NCI-H82 (cell line): ENCODE measurements around the gene CCDC85B.

Source experiments
- DNase-seq: peaks from one replicate; lab custom pipeline; 2025; lab: John Stamatoyannopoulos, UW

The CCDC85B gene

DNA sequence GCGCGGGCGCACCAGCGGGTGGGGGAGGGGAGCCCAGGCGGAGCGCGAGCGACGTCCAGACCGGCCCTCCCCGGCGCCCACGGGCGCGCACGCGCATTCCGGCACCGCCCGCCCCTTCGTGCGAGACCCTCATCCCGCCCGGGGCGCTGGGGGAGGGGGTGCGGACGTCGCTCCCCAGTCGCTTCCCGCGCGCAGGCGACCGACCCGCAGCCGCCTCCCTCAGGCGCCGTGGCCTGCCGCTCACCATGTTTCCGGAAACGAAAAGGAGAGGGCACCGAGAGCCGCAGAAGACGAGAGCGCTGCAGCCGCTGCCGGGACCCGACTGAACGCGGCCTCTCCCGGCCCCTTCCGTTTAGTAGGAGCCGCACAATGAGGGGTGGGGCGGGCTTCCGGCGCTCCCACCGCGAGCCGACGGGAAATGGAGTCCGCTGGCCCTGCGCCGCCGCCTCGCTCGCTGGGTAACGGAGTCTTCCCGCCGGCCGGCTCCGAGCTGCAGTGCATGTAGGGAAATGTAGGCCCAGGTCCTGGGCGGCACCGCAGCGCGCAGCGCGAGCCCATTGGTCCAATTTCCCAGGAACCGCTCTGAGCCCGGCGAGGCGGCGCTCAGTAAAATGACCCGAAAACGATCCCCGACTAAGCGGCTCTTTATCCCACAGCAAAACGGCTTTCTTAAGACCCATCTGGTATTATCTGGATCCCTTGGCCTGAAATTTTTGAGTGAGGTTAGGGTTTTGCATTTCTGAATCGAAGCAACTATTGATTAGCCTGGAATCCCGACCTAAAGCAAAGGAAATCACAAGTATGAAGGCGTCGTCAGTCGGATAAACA, 32.4 kb upstream of the CCDC85B start, which contains the start of gene CFL1:
CFL1 (minus strand) TSS at position 328 of the 828 bp plus-strand sequence; CDS start at position 247, 81 bp downstream.
- peak; percentile 97 for DNase-seq

DNA sequence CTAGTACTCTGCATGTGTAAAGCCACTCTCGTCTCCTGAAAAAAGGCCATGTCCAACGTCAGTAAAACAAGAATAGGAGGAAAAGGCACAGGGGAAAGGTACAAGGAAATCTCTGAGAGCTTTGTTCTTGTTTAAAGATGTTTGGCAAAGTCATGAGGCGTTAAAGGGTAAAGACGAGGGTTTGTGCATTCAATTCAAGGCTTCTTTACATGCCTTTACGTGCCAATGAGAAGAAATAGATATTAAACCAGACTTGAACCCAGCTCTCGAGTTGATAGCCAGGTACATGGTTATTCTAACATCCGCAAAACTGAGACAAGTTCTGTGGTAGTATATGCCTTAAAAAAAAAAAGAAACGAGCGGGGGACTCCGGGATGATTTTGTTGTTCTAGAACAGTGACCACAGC, 31.8 kb upstream of the CCDC85B start:
- no peak for DNase-seq

DNA sequence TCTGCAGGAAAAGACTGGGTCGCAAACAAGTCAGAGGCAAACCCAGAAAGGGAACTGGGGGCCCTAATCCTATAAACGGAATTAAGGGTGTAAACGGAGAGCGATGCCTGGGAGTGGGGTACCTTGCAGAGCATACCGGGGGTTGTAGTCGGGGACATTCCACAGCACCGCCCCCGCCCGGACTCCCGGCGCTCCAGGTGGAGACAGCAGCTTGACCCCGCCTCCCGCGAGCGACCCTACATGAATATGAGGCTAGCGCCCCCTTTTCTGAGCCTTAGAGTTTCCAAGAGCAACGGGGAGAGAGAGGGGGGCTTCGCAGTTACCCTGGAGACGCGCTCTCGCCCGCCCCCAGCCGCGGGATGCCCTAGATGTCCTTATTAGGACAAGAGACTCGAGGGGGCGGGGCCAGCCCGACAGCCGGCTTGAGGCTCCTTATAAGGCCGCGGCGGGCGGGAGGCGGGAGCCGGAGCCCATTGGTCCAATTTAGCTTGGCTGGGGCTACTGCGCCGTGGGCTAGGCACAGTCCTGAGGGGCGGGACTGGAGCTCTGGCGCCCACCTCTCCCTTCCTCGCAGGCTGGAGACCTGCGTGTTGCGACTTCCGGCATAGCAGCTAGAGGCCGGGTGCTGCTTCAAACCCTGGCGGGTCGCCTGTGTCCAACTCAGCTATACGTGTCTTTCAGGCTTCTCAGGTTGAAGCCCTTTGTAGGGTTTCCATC, 31.2 kb upstream of the CCDC85B start:
- peak; percentile 100 for DNase-seq

DNA sequence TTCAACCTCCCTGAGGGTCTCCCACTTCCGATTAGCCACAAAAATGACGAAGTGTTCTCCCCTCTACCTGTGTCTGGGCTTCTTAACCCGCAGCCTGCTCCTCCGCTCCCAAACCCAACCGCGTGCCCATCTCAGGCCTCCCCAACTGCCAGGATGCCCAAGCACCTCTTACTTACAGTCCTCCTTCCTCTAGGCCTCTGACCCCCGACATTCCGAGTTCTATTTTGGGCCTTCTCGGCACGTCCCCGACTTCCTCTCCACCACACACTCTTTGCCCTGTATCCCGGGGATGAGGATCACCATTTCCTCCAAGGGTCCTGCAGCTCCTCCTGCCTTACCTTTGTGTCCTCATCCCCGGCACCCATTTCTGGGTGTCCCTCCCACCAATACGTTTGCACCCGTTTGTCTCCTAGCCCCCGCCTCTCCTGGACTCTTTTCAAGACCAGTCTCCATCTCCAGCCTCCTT, 30.6 kb upstream of the CCDC85B start:
- no peak for DNase-seq

DNA sequence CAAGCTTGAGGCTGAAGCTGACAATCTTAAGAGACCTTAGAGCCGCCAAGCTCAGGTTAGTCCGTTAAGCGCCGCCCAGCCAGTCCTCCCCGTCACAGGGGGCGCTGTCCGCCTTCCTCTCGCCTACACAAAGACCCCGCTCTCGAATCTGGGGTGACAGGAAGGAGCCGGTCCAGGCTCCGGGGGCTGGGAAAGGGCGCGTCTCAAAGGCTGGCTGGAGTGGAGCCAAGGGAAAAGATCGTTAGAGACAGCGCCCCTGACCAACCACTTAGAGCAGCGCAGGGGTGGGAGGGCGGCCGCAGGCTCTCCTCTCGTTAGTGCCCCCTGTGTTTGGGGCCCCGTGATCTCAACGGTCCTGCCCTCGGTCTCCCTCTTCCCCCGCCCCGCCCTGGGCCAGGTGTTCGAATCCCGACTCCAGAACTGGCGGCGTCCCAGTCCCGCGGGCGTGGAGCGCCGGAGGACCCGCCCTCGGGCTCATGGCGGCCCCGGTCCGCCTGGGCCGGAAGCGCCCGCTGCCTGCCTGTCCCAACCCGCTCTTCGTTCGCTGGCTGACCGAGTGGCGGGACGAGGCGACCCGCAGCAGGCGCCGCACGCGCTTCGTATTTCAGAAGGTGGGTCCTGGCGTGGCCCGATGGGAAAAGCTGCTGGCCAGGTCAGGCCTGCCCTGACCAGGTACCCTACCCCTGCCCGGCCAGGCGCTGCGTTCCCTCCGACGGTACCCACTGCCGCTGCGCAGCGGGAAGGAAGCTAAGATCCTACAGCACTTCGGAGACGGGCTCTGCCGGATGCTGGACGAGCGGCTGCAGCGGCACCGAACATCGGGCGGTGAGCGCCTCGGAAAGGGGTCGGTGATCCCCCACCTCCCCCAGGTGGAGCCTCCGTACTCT, 30.0 kb upstream of the CCDC85B start, which contains the start of gene MUS81:
MUS81 (plus strand) TSS at position 156 of the 887 bp plus-strand sequence; CDS start at position 477, 321 bp downstream.
- DNase-seq: peak; percentile 97

DNA sequence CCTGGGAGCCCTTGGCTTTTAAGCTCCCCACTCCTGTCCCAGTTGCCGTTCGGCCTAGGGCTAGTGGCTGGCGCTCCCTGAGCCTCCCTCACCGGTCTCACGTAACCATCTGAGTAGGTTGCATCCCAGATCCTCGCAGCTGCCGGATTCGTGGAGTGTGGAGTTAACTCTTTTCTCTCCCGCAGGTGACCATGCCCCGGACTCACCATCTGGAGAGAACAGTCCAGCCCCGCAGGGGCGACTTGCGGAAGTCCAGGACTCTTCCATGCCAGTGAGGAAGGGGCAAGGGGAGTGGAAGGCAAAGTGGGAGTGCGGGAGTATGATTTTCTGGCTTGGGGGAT, 29.3 kb upstream of the CCDC85B start:
- no peak for DNase-seq

DNA sequence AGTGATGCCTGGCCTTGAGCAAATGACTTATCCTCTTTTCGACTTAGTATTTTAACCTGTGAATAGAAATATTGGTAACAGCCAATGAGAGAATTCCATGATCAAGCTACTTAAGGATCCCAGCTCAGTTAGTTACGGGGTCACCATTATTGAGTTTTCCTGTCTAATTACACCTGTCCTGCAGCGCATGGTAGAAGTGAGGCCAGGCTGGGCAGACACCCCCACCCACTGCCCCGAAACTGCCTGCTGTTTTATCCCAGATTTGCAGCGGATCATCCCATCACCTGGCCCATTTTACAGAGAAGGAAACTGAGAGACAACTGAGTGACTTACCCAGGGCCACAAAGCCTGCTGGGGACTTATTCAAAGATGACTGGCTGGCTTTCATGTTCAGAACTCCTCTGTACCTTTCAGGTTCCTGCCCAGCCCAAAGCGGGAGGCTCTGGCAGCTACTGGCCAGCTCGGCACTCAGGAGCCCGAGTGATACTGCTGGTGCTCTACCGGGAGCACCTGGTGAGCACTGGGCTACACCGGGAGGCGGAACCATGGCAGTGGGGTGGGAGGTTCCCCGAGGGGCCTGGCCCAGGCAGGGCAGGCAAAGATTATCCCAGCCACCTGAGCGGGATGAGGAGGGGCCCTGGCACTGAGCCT, 28.8 kb upstream of the CCDC85B start:
- DNase-seq: no peak

DNA sequence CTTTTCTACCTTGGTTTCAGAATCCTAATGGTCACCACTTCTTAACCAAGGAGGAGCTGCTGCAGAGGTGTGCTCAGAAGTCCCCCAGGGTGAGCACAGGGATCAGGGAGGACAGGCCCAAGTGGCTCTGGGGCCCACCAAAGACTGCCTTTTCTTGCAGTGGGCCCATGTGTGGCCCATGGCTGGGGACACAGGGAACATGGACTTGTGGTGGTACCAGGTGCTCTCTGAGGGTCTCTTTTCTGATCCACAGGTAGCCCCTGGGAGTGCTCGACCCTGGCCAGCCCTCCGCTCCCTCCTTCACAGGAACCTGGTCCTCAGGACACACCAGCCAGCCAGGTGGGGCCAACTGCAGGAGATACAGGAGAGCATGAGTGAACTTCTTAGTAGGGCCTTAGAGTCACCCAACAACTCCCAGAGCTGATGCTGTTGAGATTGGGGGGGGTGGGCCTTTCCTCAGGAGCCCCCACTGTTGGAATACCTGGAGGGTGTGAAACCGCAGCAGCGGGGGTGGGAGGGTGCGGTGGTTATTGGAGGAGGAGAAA, 28.2 kb upstream of the CCDC85B start:
- no peak for DNase-seq

DNA sequence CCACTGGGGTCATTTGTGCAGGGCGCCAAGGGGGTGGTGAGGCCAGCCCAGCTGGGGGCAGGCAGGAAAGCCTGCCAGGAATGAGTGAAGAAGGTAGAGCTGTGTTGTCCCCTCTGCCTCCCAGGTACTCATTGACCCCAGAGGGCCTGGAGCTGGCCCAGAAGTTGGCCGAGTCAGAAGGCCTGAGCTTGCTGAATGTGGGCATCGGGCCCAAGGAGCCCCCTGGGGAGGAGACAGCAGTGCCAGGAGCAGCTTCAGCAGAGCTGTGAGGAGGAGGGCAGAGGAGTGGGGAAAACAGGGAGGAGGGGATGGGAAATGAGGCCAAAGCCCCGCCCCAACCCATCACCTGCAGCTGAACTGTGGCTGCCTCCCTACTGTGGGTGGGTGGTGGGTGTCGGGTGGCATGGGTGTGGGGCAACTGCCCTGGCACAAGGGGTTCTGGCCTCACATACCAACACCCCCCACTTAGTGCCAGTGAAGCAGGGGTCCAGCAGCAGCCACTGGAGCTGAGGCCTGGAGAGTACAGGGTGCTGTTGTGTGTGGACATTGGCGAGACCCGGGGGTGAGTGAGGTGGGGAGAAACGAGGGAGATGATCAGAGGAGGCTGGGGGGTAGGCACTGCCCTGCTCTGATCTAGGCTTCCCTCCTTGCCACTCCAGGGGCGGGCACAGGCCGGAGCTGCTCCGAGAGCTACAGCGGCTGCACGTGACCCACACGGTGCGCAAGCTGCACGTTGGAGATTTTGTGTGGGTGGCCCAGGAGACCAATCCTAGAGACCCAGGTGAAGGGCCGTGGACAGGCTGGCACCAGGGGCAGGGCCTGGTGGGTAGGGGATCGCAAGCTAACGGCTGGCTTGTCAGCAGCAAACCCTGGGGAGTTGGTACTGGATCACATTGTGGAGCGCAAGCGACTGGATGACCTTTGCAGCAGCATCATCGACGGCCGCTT, 27.3 kb upstream of the CCDC85B start:
- DNase-seq: no peak

DNA sequence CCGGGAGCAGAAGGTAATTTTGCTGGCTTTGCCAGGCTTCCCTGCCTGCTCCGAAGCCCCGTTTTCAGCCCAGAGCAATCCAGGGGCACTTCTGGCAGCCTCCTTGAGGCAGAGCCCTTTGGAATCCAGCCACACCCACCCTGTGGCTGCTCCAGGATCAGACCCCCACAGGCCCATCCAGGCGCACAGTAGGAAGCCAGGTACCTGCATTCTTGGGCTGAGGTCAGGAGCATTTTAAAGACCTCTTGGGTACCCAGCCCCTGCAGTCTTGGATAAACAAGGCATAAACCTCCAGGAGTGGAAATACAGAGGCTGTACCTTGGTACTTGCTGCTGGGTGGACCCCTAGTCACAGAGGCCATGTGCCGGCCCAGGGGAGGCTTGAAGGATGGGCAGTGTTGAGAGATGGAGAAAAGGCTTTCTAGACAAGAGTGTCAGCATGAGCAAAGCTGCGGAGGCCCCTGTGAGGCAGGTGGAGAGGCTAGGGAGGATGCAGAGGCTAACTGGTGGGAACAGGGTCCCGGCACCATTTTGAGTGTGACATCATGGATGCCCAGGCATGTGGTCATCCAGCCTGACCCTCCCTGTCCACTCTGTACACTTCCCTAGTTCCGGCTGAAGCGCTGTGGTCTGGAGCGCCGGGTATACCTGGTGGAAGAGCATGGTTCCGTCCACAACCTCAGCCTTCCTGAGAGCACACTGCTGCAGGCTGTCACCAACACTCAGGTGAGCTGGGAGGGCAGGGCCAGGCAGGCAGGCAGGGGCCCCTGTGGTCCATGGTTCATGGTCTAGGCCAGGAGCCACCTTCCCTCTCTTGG, 26.4 kb upstream of the CCDC85B start:
- no peak for DNase-seq

DNA sequence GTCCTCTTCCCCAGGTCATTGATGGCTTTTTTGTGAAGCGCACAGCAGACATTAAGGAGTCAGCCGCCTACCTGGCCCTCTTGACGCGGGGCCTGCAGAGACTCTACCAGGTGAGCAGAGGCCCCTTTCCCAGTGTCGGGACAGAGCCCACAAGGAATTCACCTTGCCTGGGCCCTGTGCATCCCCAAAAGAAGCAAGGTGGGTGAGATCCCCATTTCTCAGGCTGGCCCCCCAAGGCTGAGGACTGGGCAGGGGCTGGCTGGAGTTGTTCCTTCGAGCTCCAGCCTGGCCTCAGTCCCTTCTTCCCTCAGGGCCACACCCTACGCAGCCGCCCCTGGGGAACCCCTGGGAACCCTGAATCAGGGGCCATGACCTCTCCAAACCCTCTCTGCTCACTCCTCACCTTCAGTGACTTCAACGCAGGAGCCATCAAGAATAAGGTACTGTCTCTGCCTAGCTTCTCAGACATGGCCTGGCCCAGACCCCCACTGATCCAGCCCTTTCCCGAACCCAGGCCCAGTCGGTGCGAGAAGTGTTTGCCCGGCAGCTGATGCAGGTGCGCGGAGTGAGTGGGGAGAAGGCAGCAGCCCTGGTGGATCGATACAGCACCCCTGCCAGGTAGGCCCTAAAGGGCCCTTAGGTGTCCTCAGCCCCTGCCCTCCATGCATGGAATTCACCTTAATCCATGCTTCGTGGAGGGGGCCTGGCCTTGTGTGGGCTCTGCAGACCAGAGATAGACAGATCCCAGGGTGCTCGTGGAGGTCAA, 25.6 kb upstream of the CCDC85B start:
- DNase-seq: no peak

DNA sequence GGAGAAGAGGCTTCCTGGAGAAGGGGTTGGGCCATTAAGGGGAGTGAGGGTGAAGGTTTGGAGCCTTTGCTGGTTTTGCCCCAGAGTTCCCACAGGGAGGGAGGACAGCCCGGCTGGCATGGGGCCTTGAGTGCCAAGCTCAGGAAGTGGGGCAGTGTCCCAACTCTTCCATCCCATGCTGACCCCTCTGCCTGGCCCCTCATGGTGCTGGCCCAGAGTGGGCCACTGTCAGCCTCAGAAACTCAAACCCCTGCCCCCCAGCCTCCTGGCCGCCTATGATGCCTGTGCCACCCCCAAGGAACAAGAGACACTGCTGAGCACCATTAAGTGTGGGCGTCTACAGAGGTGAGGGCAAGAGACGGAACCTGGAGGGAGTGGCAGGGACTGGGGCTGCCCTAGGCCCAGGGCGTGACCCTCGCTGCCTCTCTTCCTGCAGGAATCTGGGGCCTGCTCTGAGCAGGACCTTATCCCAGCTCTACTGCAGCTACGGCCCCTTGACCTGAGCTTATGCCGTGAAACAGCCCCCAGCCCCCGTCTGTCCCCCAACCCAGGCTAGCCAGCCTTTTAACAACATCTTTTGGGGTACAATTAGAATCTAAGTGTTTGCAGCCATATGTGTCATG, 24.8 kb upstream of the CCDC85B start:
- DNase-seq: no peak

DNA sequence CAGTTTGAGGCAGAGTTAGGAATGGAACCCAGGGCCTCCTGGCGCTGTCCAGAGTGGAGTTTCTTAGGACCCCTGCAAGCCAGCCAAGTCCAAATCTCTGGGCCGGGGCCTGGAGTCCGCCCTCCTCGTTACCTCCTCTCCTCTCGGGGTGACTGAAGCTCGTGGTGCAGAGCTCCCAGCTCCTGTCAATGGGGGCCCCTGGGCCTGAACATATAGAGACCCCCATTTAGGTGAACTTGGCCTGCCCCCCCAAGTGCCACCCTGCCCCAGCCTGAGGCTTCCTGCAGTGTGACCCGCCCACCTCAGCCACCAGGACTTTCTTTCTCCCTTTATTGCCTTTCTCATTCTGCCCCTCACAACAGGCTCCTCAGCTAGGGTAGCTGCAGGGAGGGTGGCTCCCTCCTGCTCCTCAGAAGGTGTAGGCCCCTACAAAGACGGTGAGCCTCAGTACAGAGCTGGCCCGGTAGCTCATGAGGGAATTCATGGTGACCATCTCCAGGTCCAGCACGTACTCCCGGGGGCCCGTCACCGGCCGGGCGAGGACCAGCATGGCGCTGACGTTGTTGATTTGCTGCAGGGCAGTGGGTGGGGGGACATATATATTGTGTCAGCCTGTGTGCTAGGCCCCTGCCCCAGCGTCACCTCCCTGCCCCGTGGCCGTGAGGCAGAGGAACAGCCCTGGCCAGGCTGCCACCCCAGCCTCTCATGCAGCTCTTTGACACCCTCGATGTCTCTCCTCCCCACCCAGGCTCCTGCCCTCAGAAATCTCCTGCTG, 23.8 kb upstream of the CCDC85B start:
- no peak for DNase-seq

DNA sequence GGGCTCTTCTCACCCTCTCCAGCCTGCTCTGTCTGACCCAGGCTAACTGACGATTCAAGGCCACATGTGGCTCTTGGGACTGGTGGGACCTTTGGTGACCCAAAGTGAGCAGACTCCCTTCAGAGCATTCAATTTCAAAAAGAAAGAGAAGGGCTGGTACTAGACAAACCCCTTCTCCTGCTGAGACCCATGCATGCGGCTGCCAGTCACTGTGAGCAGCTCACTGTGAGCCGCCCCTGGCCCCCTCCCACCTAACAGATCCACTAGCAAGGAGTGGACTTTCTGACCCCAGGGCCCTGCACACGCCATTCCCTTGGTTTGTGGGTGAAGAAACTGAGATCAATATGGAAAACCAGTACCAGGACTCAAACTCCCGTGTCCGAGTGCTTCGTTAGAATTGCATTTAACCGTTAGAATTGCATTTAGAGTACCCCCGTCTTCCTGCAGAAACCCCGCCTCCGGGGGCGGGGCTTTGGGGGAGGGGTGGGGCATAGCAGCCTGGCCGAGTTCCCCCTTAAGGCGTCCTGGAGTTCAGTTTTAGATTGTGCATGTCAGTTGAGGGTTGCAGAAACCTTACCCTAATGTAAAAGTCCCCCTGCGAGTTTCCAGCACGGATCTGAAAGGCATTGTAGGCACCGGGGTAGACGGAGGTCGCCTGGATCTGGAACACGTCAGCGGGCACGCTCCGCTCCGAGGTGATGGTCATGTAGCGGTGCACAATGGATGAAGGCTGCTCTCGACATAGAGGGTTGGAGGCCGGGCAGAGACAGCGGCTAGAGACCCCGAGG, 23.0 kb upstream of the CCDC85B start:
- DNase-seq: no peak

DNA sequence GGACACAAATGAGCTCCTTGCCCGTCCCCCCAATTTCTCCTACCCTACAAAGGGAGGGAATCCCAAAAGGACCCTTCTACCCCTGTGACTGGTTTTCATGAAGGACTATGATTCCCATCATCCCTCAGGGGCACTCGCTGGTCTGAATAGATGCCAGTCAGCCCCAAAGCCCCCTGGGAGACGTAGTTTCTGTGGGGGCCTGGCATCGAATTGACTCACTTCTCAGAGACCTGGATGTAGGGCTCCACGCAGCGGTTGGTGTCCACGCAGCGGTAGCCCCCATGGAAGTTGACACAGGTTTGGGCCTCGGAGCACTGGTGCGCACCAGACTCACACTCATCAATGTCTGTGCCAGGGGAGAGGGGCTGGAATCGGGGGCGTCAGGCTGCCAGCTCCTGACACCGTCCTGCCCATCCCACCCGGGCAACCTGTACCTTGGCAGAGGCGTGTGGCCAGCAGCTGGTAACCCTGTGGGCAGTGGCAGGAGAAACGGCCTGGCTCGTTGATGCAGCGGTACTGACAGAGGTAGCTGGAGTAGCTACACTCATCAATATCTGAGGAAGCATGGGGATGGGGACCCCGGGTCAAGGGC, 22.3 kb upstream of the CCDC85B start:
- DNase-seq: peak; percentile 51

DNA sequence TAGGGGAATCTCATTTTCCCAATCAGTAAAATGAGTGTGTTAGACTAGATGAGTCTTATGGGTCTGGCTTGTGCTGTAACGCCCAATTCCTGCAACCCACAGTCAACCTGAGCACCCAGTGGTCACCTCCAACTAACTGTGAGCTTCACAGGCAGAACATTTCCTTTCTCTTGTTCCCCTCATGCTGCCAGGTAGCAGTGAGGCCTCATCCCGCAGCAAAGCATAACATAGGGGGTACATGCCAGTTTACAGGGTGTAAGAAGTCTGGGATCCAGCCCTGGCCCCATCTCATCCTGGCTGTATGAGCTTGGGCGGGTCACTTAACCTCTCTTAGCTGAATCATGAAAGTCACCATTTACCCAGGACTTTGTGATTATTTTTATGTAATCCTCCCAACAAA, 21.6 kb upstream of the CCDC85B start:
- no peak for DNase-seq
